IgD-negative memory B cell (primary cell): ENCODE measurements around the gene MICAL2. TPM values are rescaled to one million over a fixed set of nuclear protein-coding genes. Genes with fewer than 3 reads are reported as not detected.

ENCODE experiments used
- H3K27ac Mint-ChIP-seq, 3 donors: one replicate each; pipeline ENCODE4 v1.8.0; 2020 to 2022; ENCODE audit warnings: mild to moderate bottlenecking in 3 of 3, mixed read lengths in 3 of 3, moderate library complexity in 1 of 3
- H3K27me3 Mint-ChIP-seq: one replicate; pipeline ENCODE4 v1.8.0; 2021; ENCODE audit warnings: mixed read lengths
- H3K36me3 Mint-ChIP-seq: one replicate; pipeline ENCODE4 v1.8.0; 2020; ENCODE audit warnings: mild to moderate bottlenecking, mixed read lengths
- H3K4me1 Mint-ChIP-seq, 3 donors: one replicate each; pipeline ENCODE4 v1.8.0; 2020 to 2022; ENCODE audit warnings: mixed read lengths in 3 of 3, mild to moderate bottlenecking in 1 of 3
- H3K4me3 Mint-ChIP-seq, 4 donors: one replicate each; pipeline ENCODE4 v1.8.0; 2020 to 2022; ENCODE audit warnings: mild to moderate bottlenecking in 4 of 4, mixed read lengths in 4 of 4, moderate library complexity in 3 of 4
- H3K9me3 Mint-ChIP-seq, 3 donors: one replicate each; pipeline ENCODE4 v1.8.0; 2020 to 2021; ENCODE audit warnings: mixed read lengths in 3 of 3, mild to moderate bottlenecking in 1 of 3
- polyA plus RNA-seq: library from polyadenylated mRNA; unstranded; fragments of 300-500 nt; fragmentation: Illumina TruSeq; gene quantifications from one replicate; pipeline ENCODE4 v1.2.3, GENCODE V29; 2021

The MICAL2 gene
- polyA plus RNA-seq, 1 donor from 2014 or later: 0.84 TPM

DNA sequence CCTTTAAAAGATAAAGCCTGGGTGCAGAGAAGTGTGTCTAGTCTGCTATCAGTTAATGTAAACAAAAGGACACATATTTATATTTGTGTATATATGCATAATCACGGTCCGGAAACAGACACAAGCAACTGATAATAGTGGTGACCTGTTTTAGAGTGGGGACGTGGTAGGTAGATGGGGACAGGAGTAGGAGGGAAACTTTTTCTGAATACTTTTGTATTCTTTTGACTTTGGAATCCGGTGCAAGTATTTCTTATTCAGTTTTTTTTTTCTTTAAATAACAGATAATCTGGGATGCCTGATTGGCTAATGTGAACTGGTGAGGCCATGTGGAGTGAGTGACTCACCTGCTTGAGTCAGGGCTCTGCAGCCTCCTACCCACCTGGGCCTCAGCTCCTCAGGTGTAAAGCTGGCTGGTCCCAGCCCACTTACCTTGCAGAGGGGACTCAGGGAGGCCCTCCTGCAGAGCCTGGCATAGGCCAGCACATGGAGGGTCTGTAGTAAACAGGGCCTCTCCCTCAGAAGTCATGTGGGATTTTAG lies 15.3 kb downstream of the MICAL2 start:
- H3K27ac Mint-ChIP-seq: no peak overlapping the region
- peaks cover 0 to 4% (median 3%) of the 10 kb centered on the region in 3 donors for H3K4me1 Mint-ChIP-seq
- no peak overlapping the region for H3K4me3 Mint-ChIP-seq
- H3K27me3 Mint-ChIP-seq: peaks cover 2% of the 10 kb centered on the region
- H3K36me3 Mint-ChIP-seq: no peaks in the 10 kb centered on the region
- no peaks in the 10 kb centered on the region for H3K9me3 Mint-ChIP-seq

DNA sequence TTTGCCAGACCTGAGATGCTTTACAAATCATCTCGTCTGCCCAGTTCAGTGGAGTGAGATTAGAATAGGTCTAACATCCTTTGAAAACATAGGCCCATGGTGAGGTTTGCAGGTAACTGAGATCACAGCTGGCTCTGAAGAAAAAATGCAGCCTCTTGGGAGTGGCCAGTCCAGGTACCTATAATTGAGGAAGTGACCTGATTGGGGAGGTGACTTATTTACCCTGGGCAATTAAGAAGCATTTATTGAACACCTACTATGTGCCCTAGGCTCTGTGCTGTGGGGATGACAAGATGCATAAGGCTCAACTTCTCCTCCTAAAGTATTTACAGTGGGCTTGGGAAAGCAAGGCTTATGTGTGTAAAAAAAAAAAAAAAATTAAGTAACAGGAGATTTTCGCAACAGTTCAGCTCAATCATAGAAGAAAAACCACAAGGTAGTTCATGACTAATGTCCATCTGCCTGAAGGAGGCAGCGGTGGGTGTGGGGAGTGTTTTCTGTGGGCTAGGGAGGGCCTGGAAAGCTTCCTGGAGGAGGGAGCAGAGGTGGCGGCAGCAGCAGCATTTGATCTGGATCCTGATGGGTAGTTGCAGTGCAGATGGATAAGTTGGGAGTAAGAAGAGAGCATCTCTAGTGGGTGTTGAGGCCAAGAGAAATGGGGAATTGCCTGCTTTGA lies 16.1 kb downstream of the MICAL2 start:
- no peak overlapping the region for H3K27ac Mint-ChIP-seq
- H3K9me3 Mint-ChIP-seq: no peaks in the 10 kb centered on the region
- H3K4me1 Mint-ChIP-seq: peaks cover 0 to 4% (median 3%) of the 10 kb centered on the region in 3 donors
- H3K36me3 Mint-ChIP-seq: no peaks in the 10 kb centered on the region
- no peak overlapping the region for H3K4me3 Mint-ChIP-seq
- H3K27me3 Mint-ChIP-seq: peaks cover 1% of the 10 kb centered on the region

GRCh38 chr11:12127206-12127898 lies 17.0 kb downstream of the MICAL2 start:
- Mint-ChIP-seq H3K36me3 (no peaks in the 10 kb centered on the region), H3K4me1 (peaks cover 0 to 4% (median 3%) of the 10 kb centered on the region in 3 donors), H3K9me3 (no peaks in the 10 kb centered on the region), H3K27me3 (peaks cover 4% of the 10 kb centered on the region), H3K27ac (no peak overlapping the region), H3K4me3 (no peak overlapping the region)

DNA sequence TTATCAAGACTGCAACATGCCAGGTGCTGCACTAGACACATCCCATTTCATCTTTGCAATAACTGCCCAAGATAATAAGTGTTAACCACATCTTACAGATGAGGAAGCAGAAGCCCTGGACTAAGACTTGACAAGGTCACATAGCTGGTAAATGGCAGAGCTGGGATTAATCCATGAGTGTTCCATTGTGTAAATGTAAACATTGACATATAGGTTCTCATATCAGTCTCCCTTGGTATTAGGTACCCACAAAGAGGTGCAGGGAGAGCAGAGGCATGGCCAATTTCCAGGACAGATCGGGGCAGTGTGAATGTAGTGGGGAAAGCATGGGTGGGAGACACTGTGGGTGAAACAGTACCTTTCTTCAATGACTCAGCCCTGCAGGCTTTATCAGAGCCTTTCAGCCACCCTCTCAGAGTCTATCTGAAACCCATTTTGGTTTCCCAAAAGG lies 17.9 kb downstream of the MICAL2 start:
- Mint-ChIP-seq H3K27ac (no peak overlapping the region), H3K9me3 (no peaks in the 10 kb centered on the region), H3K4me3 (no peak overlapping the region)

GRCh38 chr11:12129227-12129626 lies 18.8 kb downstream of the MICAL2 start:
- no peaks in the 10 kb centered on the region for H3K9me3 Mint-ChIP-seq
- H3K36me3 Mint-ChIP-seq: no peaks in the 10 kb centered on the region
- H3K27me3 Mint-ChIP-seq: peaks cover 12% of the 10 kb centered on the region
- no peak overlapping the region for H3K27ac Mint-ChIP-seq
- H3K4me3 Mint-ChIP-seq: no peak overlapping the region
- H3K4me1 Mint-ChIP-seq: peaks cover 0 to 13% (median 5%) of the 10 kb centered on the region in 3 donors

More for the DNA sequence above, 17.9 kb downstream of the MICAL2 start:
- Mint-ChIP-seq H3K36me3 (no peaks in the 10 kb centered on the region), H3K4me1 (peaks cover 0 to 6% (median 4%) of the 10 kb centered on the region in 3 donors), H3K27me3 (peaks cover 8% of the 10 kb centered on the region)

DNA sequence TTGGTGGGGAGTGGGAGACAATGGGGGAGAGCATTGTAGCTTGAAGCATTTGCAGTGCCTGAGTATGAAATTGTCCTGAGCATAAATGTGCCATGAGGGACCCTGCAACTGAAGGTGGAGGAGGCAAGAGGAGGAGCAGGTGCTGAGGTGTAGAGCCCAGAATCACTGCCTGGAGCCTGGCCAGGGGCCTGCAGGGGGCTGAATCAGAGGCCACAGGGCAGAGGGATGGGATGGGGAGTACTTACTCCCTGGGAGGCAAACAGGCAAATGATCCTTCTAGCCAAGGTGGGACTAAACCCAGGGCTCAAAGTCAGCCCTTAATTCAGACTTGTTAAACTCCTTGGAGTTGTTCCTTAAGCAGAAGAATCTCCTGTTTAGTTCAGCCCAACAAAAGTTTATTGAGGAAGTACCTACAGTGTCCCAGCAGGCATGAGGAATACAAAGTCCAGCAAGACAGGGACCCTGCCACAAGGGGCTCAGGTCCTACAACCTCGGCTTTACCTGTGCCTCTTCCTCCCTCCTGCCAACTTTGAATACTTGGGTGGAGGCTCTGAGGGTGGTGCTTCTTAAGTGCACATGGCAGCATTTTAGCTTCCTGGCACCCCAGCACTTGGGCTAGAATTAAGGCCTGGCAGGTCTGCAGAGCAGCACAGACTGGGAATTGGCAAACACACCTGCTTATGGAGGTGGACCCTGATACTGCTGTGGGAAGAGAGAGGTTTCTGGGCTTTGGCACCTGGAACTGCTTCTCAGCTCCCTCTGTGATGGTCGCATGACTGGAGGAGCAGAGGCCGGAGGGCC lies 20.0 kb downstream of the MICAL2 start:
- H3K36me3 Mint-ChIP-seq: no peaks in the 10 kb centered on the region
- H3K4me1 Mint-ChIP-seq: peaks cover 0 to 14% (median 2%) of the 10 kb centered on the region in 3 donors
- H3K9me3 Mint-ChIP-seq: no peaks in the 10 kb centered on the region
- H3K4me3 Mint-ChIP-seq: no peak overlapping the region
- no peak overlapping the region for H3K27ac Mint-ChIP-seq
- H3K27me3 Mint-ChIP-seq: peaks cover 12% of the 10 kb centered on the region

DNA sequence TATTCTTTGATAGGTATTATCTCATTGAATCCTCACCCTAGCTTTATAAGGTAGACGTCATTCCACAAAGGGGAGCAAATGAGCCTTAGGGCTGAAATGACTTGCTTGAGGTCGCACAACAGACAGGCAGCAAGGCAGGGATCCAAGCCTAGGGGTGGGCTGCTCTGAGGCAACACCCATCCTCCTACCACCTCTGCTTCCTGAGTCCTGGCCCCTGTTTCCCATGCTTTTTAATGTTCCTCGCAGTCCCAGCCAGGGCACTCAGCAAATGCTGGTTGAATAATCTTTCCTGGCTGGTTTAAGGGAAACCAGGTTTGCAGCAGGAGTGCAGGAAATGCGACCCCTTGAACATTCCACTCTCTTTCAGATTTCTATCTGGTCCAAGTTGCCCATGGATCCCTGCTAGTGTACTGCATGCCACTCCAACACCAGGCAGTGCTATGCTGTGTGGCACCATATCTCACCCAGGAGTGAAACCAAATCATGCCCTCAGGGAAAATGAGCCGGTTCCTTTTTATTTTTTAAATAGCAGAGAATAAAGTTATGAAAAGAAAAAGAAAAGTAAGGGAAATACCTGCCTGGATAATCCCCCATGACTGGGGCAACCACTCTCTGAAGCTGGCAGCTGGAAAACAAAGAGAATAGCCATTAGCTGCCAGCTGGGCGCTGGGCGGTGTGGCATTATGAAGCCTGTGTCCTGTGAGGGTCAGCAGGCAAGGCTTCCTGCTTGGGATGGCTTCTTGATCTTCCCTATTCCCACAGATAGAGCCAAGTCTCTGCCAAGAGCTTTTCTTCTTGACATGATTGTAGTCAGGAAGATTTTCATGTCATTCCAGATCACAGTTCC lies 21.8 kb downstream of the MICAL2 start:
- no peaks in the 10 kb centered on the region for H3K9me3 Mint-ChIP-seq
- no peaks in the 10 kb centered on the region for H3K36me3 Mint-ChIP-seq
- no peak overlapping the region for H3K4me3 Mint-ChIP-seq
- H3K27me3 Mint-ChIP-seq: peaks cover 12% of the 10 kb centered on the region
- H3K27ac Mint-ChIP-seq: no peak overlapping the region
- peaks cover 0 to 14% (median 3%) of the 10 kb centered on the region in 3 donors for H3K4me1 Mint-ChIP-seq

- H3K9me3 Mint-ChIP-seq: no peaks in the 10 kb centered on the region
- H3K4me1 Mint-ChIP-seq: peaks cover 0 to 14% (median 3%) of the 10 kb centered on the region in 3 donors
- peaks cover 12% of the 10 kb centered on the region for H3K27me3 Mint-ChIP-seq
- H3K36me3 Mint-ChIP-seq: no peaks in the 10 kb centered on the region
- no peak overlapping the region for H3K27ac Mint-ChIP-seq
- no peak overlapping the region for H3K4me3 Mint-ChIP-seq
Observed at GRCh38 chr11:12132790-12133145, 22.4 kb downstream of the MICAL2 start.

GRCh38 chr11:12133547-12134235 lies 23.3 kb downstream of the MICAL2 start:
- Mint-ChIP-seq H3K4me3 (no peak overlapping the region), H3K27ac (no peak overlapping the region), H3K4me1 (peaks cover 0 to 14% (median 3%) of the 10 kb centered on the region in 3 donors)

DNA sequence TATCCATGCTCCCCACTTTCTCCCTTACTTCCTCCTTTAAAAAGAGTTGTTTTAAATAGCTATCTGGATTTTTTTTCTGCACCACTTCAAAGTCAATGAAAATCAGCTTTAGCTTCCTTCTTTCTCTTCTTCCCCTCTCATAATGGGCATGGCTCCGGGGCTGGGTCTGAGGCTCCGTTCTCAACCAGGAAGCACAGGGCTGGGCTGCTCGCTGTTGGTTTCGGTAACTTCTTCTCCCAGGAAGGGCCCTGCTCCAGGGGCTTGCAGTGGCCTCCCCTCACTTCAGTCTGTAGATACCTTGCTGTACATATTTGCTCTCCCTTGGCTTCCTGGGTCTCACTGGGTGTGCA lies 23.8 kb downstream of the MICAL2 start:
- peaks cover 0 to 14% (median 3%) of the 10 kb centered on the region in 3 donors for H3K4me1 Mint-ChIP-seq
- no peak overlapping the region for H3K27ac Mint-ChIP-seq
- H3K9me3 Mint-ChIP-seq: no peaks in the 10 kb centered on the region
- peaks cover 12% of the 10 kb centered on the region for H3K27me3 Mint-ChIP-seq
- H3K36me3 Mint-ChIP-seq: no peaks in the 10 kb centered on the region
- no peak overlapping the region for H3K4me3 Mint-ChIP-seq

More at GRCh38 chr11:12133547-12134235, 23.3 kb downstream of the MICAL2 start:
- H3K9me3 Mint-ChIP-seq: no peaks in the 10 kb centered on the region
- H3K27me3 Mint-ChIP-seq: peaks cover 12% of the 10 kb centered on the region
- H3K36me3 Mint-ChIP-seq: no peaks in the 10 kb centered on the region

- Mint-ChIP-seq H3K27ac (no peak overlapping the region), H3K27me3 (peaks cover 12% of the 10 kb centered on the region), H3K4me1 (peaks cover 0 to 14% (median 3%) of the 10 kb centered on the region in 3 donors), H3K9me3 (no peaks in the 10 kb centered on the region), H3K4me3 (no peak overlapping the region), H3K36me3 (no peaks in the 10 kb centered on the region)
Observed at GRCh38 chr11:12135185-12135584, 24.8 kb downstream of the MICAL2 start.

DNA sequence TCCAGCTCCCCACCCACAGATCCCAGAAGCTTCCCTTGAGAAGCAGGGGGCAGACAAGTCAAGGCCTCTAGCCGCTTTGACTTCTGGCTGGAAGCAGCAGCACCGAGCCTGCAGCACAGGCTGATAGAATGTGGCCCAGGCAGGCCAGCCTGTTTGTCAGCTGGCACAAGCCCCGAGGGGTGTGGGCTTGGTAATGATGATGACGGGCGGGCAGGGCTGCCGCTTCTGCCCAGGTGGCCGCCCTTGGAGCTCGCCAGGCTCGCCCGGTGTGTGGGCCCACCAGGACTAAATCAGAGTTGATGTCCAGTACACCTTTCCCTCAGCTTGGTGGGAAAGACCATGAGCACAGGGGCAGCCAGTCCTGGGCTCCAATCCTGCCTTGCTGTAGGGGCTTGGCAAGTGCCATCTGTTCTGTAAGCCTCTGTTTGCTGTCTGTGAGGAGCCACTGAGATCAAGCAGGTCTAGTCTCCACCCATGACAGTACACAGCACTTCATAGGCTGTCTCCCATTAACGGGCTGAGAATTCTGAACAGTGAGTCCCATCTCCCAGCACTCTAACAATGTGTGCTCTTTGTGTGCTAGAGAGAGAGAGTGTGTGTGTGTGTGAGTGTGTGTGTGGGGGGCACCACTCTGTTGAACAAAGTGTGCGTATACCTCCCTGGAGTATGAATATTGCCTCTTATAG lies 26.8 kb downstream of the MICAL2 start:
- Mint-ChIP-seq H3K27ac (no peak overlapping the region), H3K27me3 (peaks cover 12% of the 10 kb centered on the region), H3K36me3 (no peaks in the 10 kb centered on the region), H3K4me1 (peaks cover 0 to 14% (median 3%) of the 10 kb centered on the region in 3 donors), H3K9me3 (no peaks in the 10 kb centered on the region), H3K4me3 (no peak overlapping the region)

DNA sequence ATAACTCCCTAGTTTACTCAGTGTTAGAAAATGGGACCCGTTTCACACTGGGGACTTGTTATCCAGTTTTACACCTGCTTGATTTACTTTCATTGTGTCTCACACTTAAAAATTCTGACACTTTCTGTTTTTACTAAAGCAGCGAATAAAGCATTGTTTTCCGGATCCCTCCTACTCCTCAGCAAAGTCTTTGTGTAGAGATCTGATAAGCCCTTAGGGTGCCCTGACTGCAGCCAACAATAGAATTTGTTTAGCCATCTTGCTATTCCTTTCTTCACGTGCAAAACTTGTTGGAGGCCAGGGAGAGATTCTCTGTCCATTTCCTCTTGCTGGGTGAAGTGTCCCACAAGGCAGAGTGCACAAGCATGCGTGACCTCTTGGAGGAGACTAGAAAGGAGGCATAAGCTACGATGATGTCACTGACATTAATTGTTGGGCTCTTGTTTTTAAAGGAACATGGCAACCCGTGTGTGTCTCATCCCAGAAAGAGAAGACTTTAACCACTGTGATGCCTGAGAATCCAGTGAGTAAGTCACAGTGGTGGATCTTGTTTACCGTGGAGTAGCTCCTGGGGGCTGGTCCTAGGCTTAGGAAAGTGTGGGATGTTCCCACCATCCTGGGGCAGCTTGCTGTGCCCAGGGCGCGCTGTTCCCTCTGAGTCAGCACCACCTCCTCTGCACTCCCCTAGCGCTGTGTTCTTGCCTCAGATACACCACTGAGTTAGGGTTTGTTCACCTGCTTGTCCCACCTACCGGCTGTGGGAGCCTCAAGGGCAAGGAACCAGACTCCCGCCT lies 27.7 kb downstream of the MICAL2 start:
- no peaks in the 10 kb centered on the region for H3K9me3 Mint-ChIP-seq
- peaks cover 9% of the 10 kb centered on the region for H3K27me3 Mint-ChIP-seq
- H3K36me3 Mint-ChIP-seq: no peaks in the 10 kb centered on the region
- peak overlapping the region in 1 of 3 donors; percentile 88 for H3K27ac Mint-ChIP-seq
- H3K4me1 Mint-ChIP-seq: peaks cover 0 to 11% (median 3%) of the 10 kb centered on the region in 3 donors
- H3K4me3 Mint-ChIP-seq: no peak overlapping the region
